HG02981 (cell line): Measurements from ENCODE around the gene JAG2.

Experiments
- ATAC-seq: cut with Tn5 transposase; IDR thresholded peaks from one replicate; pipeline ENCODE4 v1.9.1; 2021; ENCODE audit warnings: mild to moderate bottlenecking, moderate library complexity; ENCODE audit not compliant: unreplicated experiment

The JAG2 gene

GRCh38 chr14:105151838-105152793 lies 16.5 kb downstream of the JAG2 start:
- ATAC-seq = no peak

GRCh38 chr14:105151084-105151837 lies 17.3 kb downstream of the JAG2 start:
- ATAC-seq = no peak

DNA sequence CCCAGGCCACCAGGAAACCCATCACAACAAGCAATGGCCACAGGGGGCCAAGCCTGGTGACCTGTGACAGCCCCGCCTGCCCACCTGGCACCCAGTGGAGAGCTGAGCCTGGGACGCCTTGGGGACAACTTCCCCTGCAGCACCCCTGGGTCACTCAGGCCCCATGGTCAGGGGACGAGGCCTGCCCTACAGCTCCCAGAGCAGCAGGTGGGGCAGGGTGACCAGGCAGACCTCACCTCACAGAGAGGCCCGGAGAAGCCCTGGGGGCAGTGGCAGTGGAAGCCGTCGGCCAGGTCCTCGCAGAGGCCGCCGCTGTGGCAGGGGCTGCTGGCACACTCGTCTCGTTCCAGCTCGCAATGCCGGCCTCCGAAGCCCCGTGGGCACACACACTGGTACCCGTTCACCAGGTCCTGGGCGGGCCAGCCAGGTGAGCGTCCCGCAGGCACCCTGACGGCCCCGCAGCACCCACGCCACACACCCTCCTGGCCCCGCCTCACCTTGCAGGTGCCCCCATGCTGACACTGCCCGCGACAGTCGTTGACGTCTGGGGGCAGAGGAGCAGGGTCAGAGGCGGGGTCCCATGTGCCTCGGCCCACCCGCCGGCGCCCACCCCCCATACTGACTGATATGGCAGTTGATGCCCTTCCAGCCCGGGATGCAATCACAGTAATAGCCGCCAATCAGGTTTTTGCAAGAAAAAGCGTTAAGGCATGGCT lies 18.1 kb downstream of the JAG2 start:
- no peak for ATAC-seq

GRCh38 chr14:105150026-105150367 lies 18.6 kb downstream of the JAG2 start:
- ATAC-seq = no peak

DNA sequence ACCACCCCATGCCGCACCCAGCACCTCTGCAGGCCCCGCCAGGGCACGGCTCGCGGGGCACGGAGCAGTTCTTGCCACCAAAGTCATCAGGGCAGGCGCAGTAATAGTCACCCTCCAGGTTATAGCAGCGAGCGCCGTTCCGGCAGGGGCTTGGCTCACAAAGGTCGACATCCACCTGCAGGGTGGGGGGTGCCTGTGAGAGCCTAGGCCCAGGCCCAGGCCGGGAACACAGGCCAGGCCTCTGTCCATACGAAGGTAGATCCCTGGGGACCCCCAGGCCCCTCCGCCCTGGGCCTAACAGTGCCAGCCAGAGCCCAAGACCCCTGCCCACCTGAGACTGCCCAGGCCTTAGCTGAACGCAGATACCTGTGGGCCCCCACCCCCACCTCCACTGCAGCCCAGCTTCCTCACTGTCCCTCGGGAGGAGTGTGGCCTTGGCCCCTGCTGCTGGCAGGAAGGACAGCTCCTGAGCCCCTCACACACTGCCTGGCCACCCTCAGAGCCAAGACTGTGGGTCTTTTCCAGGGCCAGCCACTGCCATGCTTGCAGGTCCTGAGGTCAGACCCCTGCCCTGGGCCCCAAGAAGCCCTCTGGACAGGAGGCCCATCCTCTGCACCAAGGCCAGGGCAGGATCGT lies 19.3 kb downstream of the JAG2 start:
- no peak for ATAC-seq

GRCh38 chr14:105148604-105149145 lies 19.9 kb downstream of the JAG2 start:
- ATAC-seq = no peak

GRCh38 chr14:105147671-105148603 lies 20.6 kb downstream of the JAG2 start:
- no peak for ATAC-seq

GRCh38 chr14:105146976-105147635 lies 21.5 kb downstream of the JAG2 start:
- ATAC-seq = no peak

DNA sequence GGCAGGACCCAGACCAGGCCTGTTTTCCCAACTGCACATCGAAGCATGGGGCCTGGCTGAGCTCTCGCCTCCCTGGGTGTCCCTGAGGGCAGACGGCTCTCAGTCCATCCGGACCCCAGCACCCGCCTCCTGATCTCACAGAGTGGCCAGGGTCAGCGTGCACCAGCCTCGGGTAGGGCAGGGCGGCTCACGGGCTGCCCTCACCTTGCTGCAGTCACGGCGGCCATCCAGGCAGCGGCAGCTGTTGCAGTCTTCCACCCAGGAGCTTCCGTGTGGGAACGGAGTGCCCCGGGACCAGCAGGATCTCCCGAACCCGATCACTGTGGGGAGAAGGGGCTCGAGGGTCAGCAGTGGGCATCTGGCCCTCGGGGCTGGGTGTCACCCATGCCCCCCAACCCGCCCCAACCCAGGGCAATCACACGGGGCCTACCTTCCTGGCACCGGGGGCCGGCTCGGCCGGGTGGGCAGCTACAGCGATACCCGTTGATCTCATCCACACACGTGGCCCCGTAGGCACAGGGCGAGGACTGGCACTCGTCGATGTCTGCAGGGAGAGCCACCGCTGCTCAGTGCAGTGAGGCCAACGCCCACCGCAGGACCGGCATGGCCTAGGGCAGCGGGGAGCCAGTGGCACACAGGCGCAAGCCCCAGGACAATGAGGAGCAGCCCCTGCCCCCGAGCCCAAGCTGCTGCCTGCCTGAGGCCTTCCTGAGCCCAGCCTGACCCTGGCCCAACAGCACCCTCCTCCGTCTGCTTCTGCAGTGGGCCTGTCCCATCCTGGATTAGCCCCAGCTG lies 22.2 kb downstream of the JAG2 start:
- ATAC-seq = no peak

- ATAC-seq = no peak
Measured at GRCh38 chr14:105145381-105146180, 23.0 kb downstream of the JAG2 start.

DNA sequence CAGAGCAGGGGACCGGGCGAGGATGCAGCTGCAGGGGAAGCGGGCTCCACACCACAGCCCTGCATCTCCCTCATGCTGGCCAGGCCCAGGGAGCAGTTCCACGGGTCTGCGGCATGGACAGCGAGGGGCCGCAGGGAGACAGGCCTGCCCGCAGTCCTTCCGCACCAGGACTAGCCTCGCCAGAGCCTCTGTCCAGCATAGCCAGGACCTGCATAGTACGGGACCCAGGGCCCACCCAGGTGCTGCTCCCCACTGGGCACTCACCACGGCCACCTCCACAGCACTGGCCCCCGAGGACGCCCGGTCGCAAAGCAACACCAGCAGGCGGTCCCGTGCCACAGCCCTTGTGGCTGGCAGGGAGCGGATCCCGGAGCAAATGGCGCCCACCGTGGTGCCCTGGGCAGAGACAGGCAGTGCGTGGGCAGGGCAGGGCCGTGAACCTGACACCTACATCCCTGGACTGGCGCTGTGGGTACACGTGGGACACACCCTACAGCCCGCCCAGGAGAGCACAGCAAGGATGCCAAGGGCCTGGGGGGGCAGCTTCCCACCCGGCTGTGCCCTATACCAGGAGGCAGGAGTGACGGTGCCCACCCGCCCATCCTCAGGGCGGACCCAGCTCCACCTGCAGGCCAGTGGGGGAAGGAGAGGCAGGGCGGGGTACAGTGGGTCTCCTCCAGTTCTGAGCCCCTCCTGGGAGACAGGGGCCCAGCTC lies 23.8 kb downstream of the JAG2 start:
- no peak for ATAC-seq

- no peak for ATAC-seq
Measured at GRCh38 chr14:105144026-105144665, 24.4 kb downstream of the JAG2 start.

DNA sequence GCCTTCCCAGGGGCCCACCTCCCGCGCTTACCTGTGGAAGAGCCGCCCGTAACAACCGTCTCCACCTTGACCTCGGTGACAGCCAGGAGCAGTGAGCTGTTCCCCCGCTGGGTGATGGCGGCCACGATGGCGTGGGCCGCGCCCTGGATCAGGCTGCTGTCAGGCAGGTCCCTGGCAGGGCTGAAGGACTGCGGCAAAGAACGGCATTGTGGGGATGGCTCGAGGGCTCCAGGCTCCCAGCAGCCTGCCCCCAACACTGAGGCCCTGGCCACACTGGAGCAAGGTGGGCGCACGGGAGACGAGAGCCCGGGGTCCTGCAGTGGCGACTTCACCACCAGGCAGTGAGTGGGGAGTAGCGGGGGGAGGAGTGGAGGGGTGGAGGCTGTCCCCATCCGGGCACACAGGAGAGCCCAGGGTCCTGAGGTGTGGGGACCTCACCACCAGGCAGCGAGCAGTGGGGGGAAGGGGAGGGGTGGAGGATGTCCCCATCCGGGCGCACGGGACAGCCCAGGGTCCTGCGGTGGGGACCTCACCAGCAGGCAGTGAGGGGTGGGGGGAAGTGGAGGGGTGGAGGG lies 25.0 kb downstream of the JAG2 start:
- ATAC-seq = no peak

- ATAC-seq = no peak
Measured at GRCh38 chr14:105142651-105143450, 25.7 kb downstream of the JAG2 start.
